Activated CD4-positive, alpha-beta T cell treated with anti-CD3 and anti-CD28 coated beads, Interleukin-2, amount 10 ng/mL, durations not matched to agents 7 days and 5 days (primary cell): Measurements from ENCODE around the gene TRIM72. TPM values are rescaled to one million over a fixed set of nuclear protein-coding genes. Genes with fewer than 3 reads are reported as not detected.

Experiments used
- CTCF ChIA-PET: fragments of 350-600 bp; sonication (Branson Sonifier 250); formaldehyde crosslinking; loops from one replicate; lab custom pipeline; 2021; ENCODE audit warnings: antibody characterized with exemption; lab: Charles Lee
- POLR2A ChIA-PET: fragments of 350-600 bp; sonication (Branson Sonifier 250); formaldehyde crosslinking; loops from one replicate; lab custom pipeline; 2021; ENCODE audit warnings: antibody characterized with exemption; lab: Charles Lee
- DNase-seq: peaks from one replicate; pipeline ENCODE4 v3.0.0-alpha.2; 2020
- H3K27ac Mint-ChIP-seq: one replicate; pipeline ENCODE4 v1.8.0; 2021; ENCODE audit warnings: mild to moderate bottlenecking, moderate library complexity, mixed read lengths
- H3K27me3 Mint-ChIP-seq: one replicate; pipeline ENCODE4 v1.8.0; 2021; ENCODE audit warnings: mixed read lengths
- H3K36me3 Mint-ChIP-seq: one replicate; pipeline ENCODE4 v1.8.0; 2021; ENCODE audit warnings: low read depth, mixed read lengths
- H3K4me1 Mint-ChIP-seq: one replicate; pipeline ENCODE4 v1.8.0; 2021; ENCODE audit warnings: mixed read lengths
- H3K4me3 Mint-ChIP-seq: one replicate; pipeline ENCODE4 v1.8.0; 2021; ENCODE audit warnings: mild to moderate bottlenecking, moderate library complexity, mixed read lengths
- H3K9me3 Mint-ChIP-seq: one replicate; pipeline ENCODE4 v1.8.0; 2021; ENCODE audit warnings: mixed read lengths
- total RNA-seq, 2 experiments: library from RNA; stranded (reverse); gene quantifications; one replicate each; pipeline ENCODE4 v1.2.3, GENCODE V29; 2021

Gene TRIM72
- total RNA-seq, 2 experiments from 2014 or later, result not detected

DNA sequence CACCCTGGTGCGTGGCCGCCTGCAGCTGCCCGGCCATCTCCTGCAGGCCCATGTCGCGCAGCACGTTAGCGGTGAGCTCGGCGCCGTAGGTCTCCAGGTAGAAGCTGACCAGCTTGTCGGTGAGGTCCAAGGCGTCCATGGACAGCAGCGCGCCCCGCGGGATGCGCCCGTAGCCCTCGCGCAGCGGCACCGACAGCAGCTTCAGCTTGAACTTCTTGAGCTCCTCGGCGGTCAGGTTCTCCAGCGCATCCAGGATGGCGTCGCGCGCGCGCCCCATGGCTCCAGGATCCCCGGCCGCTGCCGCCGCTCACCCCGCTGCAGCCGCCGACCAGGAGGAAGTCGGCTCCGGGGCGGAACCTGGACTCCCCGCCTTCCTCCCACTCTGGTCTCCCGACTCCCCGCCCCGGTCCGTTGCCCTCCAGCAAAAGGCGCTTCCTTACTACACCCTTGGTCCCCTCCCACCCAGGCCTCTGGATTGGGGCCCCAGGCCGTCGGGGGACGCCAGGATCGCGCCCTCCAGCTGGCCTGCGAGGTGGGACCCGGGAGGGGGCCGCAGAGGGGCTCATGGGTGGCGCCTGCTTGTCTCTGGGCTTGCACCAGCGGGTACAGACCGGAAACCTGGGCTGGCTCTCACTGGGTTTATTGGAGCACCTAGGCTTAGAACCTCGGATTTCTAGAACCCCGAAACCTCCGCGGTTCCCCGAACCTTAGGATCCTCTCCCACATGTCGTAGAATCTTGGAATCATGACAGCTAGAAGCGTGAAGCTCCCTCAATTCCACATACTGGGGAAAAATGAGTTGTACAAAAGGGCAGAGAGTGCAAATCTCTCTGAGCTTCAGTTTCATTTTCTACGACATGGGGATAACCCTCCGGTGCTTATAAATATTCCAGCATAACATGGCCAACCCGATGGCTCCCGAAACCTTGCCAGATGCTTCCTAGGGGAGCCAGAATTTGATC is 11.2 kb upstream of the TRIM72 start, which contains the start of gene PYCARD:
TSS of gene PYCARD (minus strand) at position 347 of the 962 bp plus-strand sequence. CDS start at position 277, 70 bp downstream.
- peaks cover 24% of the 10 kb centered on the region for H3K36me3 Mint-ChIP-seq
- peaks cover 5% of the 10 kb centered on the region for H3K27me3 Mint-ChIP-seq
- H3K27ac Mint-ChIP-seq, result peak within 1 kb of the TSS; percentile 91
- POLR2A ChIA-PET, result interaction anchor here (0.6 to 0.9 kb wide), 3 partner anchors 22 to 240 kb away, joined by 3 to 9 read pairs (median 3); partner anchors contain the start of gene ZNF843
- peak; percentile 46 for DNase-seq
- CTCF ChIA-PET, result interaction anchor here (0.6 to 2.8 kb wide), 12 partner anchors 9 to 1414 kb away, joined by 3 to 12 read pairs (median 3); partner anchors contain the start of genes PYDC1 and ZNF843
- H3K4me1 Mint-ChIP-seq, result peaks cover 59% of the 10 kb centered on the region
- no peaks in the 10 kb centered on the region for H3K9me3 Mint-ChIP-seq
- H3K4me3 Mint-ChIP-seq, result peak within 1 kb of the TSS; percentile 87

DNA sequence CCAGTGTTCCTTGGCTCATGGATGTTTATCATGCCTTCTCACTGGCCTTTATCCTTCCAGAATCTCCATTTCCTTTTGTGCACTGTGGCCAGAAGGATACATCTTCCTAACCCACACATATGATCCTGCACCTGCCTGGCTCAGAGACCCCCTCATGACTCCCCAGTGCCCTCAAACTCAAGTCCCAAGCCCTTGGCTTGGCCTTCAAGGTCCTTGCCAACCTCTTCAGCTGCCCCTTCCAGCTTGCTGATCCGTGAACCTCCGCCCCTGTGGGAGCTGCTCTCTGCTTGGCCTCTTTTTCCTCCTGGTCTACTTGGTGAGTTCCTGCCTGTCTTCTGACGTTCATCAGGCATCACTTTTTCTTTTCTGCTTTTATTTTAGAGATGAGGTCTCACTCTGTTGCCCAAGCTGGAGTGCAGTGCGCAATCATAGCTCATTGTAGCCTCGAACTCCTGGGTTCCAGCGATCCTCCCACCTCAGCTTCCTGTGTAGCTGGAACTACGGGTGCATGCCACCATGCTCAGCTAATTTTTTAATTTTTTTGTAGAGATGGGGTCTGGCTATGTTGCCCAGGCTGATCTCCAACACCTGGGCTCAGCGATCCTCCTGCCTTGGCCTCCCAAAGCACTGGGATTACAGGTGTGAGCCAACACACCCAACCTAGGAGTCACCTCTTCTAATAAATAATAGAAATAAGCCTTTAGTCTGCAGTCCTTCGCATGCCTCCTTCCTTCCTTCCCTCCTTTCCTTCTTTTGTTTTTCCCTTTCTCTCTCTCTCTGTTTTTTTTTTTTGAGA is 8.8 kb upstream of the TRIM72 start:
- H3K27me3 Mint-ChIP-seq, result peaks cover 5% of the 10 kb centered on the region
- no peak for DNase-seq
- peaks cover 12% of the 10 kb centered on the region for H3K36me3 Mint-ChIP-seq
- no peaks in the 10 kb centered on the region for H3K9me3 Mint-ChIP-seq
- peaks cover 43% of the 10 kb centered on the region for H3K4me1 Mint-ChIP-seq
- H3K4me3 Mint-ChIP-seq, result no peak overlapping the region
- peak overlapping the region; percentile 80 for H3K27ac Mint-ChIP-seq
- CTCF ChIA-PET, result interaction anchor here (0.8 to 1.8 kb wide), 3 partner anchors 8 to 14 kb away, joined by 3 to 6 read pairs (median 4); partner anchors contain the start of gene TRIM72
- POLR2A ChIA-PET, result no interaction called here

DNA sequence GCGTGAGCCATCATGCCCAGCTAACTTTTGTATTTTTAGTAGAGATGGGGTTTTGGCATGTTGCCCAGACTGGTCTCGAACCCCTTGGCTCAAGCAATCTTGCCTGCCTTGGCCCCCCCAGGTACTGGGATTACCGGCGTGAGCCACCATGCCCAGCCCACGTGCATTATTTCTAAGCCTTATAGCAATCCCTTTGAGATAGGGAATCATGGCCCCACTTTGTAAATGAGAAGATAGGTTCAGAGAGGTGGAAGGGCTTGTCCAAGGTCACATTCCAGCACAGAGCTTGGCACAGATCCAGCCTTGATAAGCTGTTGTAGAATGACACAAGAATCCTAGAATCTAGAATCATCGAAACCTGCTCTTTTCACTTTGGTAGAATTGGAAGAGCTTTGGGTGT is 7.1 kb upstream of the TRIM72 start:
- CTCF ChIA-PET, result interaction anchor here (0.6 to 1.1 kb wide), 5 partner anchors 9 to 21 kb away, joined by 3 to 5 read pairs (median 3); partner anchors contain the start of gene PYDC1
- Mint-ChIP-seq H3K36me3 (no peaks in the 10 kb centered on the region), H3K9me3 (no peaks in the 10 kb centered on the region), H3K27ac (no peak overlapping the region), H3K4me1 (peaks cover 38% of the 10 kb centered on the region), H3K27me3 (peaks cover 5% of the 10 kb centered on the region), H3K4me3 (no peak overlapping the region)
- POLR2A ChIA-PET, result no interaction called here
- DNase-seq, result no peak

DNA sequence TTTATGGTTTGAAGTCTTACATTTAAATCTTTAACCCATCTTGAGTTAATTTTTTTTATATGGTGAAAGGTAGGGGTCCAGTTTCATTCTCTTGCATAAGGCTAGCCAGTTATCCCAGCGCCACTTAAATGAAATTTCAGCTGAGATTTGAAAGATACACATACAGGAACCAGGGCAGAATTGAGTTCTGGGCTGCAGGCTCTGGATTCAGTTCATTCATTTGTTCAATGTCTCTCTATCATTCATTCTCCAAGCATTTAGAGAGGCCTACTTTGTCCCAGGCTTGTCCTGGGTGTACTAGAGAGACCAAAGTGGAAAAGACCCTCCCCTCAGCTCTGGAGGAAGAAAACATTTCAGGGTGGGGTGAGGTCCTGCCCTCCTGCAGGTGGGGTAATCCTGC is 577 bp upstream of the TRIM72 start:
- no peak overlapping the region for H3K27ac Mint-ChIP-seq
- POLR2A ChIA-PET, result no interaction called here

DNA sequence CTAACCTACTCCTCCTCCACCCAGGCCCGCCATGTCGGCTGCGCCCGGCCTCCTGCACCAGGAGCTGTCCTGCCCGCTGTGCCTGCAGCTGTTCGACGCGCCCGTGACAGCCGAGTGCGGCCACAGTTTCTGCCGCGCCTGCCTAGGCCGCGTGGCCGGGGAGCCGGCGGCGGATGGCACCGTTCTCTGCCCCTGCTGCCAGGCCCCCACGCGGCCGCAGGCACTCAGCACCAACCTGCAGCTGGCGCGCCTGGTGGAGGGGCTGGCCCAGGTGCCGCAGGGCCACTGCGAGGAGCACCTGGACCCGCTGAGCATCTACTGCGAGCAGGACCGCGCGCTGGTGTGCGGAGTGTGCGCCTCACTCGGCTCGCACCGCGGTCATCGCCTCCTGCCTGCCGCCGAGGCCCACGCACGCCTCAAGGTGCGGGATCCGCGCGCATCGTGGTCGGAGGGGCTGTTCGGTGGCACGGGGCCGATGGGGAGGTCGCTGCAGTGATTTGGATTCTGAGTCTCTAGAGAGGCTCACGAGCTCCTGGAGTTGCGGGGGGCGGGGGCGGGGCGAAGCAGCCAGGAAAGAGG is 878 bp downstream of the TRIM72 start:
- peaks cover 43% of the 10 kb centered on the region for H3K27me3 Mint-ChIP-seq
- no peak overlapping the region for H3K4me3 Mint-ChIP-seq
- H3K9me3 Mint-ChIP-seq, result no peaks in the 10 kb centered on the region
- peaks cover 34% of the 10 kb centered on the region for H3K4me1 Mint-ChIP-seq
- DNase-seq, result no peak
- ChIA-PET POLR2A (no interaction called here), CTCF (interaction anchor here (0.6 to 1.6 kb wide), 4 partner anchors 11 to 193 kb away, joined by 3 to 6 read pairs (median 3); no protein-coding TSS in a partner anchor)
- no peaks in the 10 kb centered on the region for H3K36me3 Mint-ChIP-seq
- no peak overlapping the region for H3K27ac Mint-ChIP-seq

More for the DNA sequence above, 577 bp upstream of the TRIM72 start:
- CTCF ChIA-PET, result interaction anchor here (1.2 to 2.4 kb wide), 3 partner anchors 8 to 11 kb away, joined by 3 to 6 read pairs (median 6); partner anchors contain the start of gene PYCARD
- Mint-ChIP-seq H3K27me3 (peaks cover 36% of the 10 kb centered on the region), H3K4me3 (no peak overlapping the region), H3K4me1 (peaks cover 35% of the 10 kb centered on the region), H3K9me3 (no peaks in the 10 kb centered on the region), H3K36me3 (no peaks in the 10 kb centered on the region)
- DNase-seq, result no peak

DNA sequence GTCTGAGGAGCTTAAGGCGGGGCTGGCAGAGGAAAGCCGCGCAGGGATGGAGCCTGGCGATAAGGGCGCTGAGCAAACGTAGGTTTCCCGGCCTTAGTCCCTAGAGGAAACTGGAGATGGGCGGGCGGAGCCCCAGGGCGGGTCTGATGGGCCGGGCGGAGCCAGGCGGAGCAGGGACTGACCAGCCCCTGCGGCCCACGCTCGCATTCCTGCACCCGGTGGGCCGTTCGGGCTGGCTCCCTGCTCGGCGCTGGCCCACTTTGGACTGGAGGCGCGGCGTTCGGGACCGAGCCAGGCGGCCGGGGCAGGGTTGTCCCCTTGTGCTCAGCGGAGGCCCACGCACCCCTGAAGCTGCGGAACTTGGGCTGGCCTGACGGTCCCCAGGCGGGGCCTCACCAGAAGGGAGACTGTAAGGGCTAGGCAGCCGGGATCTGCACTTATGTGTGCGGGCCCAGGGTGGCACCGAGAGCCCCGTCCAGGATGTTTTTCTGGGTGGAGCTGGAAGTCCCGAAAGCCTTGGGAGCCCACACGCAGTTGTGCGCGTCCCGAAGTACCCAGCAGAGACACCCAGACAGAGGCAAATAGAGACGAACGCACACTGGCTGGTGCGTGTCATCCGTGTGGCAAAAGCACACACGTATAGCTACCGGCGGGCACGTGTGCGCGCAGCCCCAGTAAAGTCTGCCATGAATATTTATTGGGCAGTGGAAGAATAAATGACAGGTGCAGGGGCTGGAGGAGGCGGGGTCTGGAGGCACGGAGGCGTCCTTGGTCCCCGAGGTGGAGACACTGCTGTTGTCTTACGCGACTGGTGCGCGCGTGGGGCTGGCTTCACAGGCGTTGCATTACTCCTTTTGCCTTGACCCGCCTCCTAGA is 1.6 kb downstream of the TRIM72 start:
- H3K36me3 Mint-ChIP-seq, result no peaks in the 10 kb centered on the region
- no peak for DNase-seq
- H3K9me3 Mint-ChIP-seq, result no peaks in the 10 kb centered on the region
- H3K4me1 Mint-ChIP-seq, result peaks cover 29% of the 10 kb centered on the region
- POLR2A ChIA-PET, result no interaction called here
- CTCF ChIA-PET, result interaction anchor here (0.6 to 2.1 kb wide), 9 partner anchors 8 to 192 kb away, joined by 3 to 12 read pairs (median 3); partner anchors contain the start of gene PYCARD
- peaks cover 43% of the 10 kb centered on the region for H3K27me3 Mint-ChIP-seq
- no peak overlapping the region for H3K27ac Mint-ChIP-seq
- peak overlapping the region; percentile 43 for H3K4me3 Mint-ChIP-seq

DNA sequence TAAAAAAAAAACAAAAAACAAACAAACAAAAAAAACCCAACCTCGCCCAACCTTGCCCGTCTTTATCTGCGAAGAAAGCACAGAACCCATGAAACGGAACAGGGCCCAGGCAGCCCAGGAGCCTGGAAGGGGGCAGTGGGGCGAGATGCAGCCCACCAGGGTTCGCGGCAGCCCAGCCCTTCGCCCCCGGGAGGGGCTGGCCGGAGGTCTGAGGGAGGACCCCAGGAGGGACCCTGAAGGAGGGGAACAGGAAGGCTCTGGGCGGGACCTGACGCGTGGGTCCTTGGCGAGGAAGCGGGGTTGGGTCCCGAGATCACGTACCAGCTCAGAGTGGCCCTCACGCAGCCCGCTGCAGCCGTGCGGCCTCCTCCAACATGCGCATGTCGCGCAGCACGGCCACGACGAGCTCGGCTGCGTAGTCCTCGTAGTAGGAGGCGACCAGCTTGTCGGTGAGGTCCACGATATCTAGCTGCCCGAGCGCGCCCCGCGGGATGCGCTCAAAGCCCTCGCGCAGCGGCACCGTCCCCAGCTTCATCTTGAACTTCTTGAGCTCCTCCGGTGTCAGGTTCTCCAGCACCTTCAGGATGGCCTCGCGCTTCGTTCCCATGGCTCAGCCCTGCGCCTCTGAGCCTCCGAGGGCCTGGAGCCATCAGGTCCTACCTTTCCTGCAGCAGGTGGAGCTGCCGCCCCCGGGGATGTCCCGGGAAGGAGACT is 2.7 kb downstream of the TRIM72 start, which contains the start of gene PYDC1:
TSS of gene PYDC1 (minus strand) at position 714 of the 714 bp plus-strand sequence. CDS start at position 607, 107 bp downstream.
- H3K27me3 Mint-ChIP-seq, result peaks cover 53% of the 10 kb centered on the region
- peak within 1 kb of the TSS; percentile 40 for H3K4me3 Mint-ChIP-seq
- no peak for DNase-seq
- H3K36me3 Mint-ChIP-seq, result no peaks in the 10 kb centered on the region
- ChIA-PET CTCF (interaction anchor here (0.6 to 2.2 kb wide), 12 partner anchors 9 to 403 kb away, joined by 3 to 12 read pairs (median 4); partner anchors contain the start of gene PYCARD), POLR2A (interaction anchor here (0.7 kb wide), 1 partner anchor 166 kb away, joined by 3 read pairs; no protein-coding TSS in a partner anchor)
- H3K9me3 Mint-ChIP-seq, result no peaks in the 10 kb centered on the region
- H3K27ac Mint-ChIP-seq, result no peak within 1 kb of the TSS
- peaks cover 25% of the 10 kb centered on the region for H3K4me1 Mint-ChIP-seq

DNA sequence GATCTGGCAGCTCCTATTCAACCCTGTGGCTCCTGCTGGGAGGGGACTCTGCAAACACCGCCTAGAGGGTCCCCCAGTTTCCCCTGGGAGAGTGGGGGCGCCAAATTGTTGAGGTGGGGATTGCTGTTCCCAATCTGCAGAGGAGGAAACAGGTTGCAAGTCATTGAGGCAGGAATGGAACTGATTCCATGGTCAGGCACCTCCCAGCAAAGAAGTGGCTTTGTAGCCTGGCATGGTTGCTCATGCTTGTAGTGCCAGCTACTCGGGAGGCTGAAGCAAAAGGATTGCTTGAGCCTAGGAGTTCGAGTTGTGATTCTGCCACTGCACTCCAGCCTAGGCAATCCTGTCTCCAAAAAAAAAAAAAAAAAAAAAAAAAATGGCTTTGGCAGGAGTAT is 3.2 kb downstream of the TRIM72 start:
- Mint-ChIP-seq H3K27ac (no peak overlapping the region), H3K4me1 (peaks cover 20% of the 10 kb centered on the region), H3K4me3 (peak overlapping the region; percentile 40), H3K9me3 (no peaks in the 10 kb centered on the region), H3K36me3 (no peaks in the 10 kb centered on the region), H3K27me3 (peaks cover 56% of the 10 kb centered on the region)
- DNase-seq, result no peak
- ChIA-PET POLR2A (interaction anchor here (0.7 kb wide), 1 partner anchor 166 kb away, joined by 3 read pairs; no protein-coding TSS in a partner anchor), CTCF (interaction anchor here (0.6 to 2.2 kb wide), 8 partner anchors 10 to 403 kb away, joined by 3 to 12 read pairs (median 5); partner anchors contain the start of gene PYCARD)

DNA sequence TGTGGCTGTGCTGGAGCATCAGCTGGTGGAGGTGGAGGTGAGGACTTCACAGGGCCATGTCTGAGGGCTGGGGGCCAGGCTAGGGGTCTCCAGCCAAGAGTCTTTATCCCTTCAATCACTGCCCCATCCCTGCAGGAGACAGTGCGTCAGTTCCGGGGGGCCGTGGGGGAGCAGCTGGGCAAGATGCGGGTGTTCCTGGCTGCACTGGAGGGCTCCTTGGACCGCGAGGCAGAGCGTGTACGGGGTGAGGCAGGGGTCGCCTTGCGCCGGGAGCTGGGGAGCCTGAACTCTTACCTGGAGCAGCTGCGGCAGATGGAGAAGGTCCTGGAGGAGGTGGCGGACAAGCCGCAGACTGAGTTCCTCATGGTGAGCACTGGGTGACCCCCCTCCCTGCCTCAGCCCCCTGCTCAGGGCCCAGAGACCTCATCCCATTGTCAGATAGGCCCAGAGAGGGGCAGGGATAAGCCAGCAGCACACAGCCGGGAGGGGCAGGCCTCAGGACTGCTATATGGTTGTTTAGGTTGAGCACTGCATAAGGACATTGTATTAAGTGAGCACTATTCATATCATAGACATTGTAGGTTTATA is 5.3 kb downstream of the TRIM72 start:
- Mint-ChIP-seq H3K4me1 (peaks cover 17% of the 10 kb centered on the region), H3K9me3 (no peaks in the 10 kb centered on the region), H3K36me3 (no peaks in the 10 kb centered on the region), H3K27me3 (peaks cover 48% of the 10 kb centered on the region), H3K4me3 (no peak overlapping the region), H3K27ac (no peak overlapping the region)
- DNase-seq, result no peak
- POLR2A ChIA-PET, result no interaction called here
- CTCF ChIA-PET, result interaction anchor here (0.6 to 1.8 kb wide), 2 partner anchors 15 to 87 kb away, joined by 3 to 4 read pairs; no protein-coding TSS in a partner anchor
